ENCODE data around the gene DEFB129. TPM values are rescaled to one million over a fixed set of nuclear protein-coding genes. Genes with fewer than 3 reads are reported as not detected.

Gene DEFB129
- total RNA-seq, 4 donors from 2014 or later, result not detected

DNA sequence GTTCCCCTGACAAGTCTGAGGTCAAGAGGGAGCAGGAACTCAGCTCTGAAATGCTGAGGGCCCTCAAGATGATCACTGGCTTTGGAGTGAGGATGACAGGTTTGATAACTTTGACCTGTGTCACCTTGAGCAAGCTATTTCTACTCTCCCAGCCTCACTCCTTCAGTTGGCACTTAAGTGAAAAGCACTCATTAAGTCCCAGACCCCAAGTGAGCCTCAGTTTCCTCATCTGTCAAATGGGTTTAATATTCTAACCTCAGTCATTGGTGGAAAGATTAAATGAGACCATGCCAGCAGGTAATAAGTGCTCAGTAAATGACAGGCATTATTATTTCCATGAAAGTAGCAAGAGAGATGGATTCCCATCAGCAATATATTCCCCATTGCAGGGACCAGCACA is 44.5 kb downstream of the DEFB129 start:
- Histone ChIP-seq H3K4me3 (no peak overlapping the region), H3K27ac (no peak overlapping the region), H3K9me3 (no peaks in the 10 kb centered on the region), H3K4me1 (peaks cover 2 to 8% (median 3%) of the 10 kb centered on the region in 3 donors), H3K27me3 (peaks cover 0 to 3% (median 0%) of the 10 kb centered on the region in 4 donors), H3K36me3 (peaks cover 0 to 13% (median 0%) of the 10 kb centered on the region in 3 donors)
- DNase-seq, result no peak
- TF ChIP-seq, protein P1, sequence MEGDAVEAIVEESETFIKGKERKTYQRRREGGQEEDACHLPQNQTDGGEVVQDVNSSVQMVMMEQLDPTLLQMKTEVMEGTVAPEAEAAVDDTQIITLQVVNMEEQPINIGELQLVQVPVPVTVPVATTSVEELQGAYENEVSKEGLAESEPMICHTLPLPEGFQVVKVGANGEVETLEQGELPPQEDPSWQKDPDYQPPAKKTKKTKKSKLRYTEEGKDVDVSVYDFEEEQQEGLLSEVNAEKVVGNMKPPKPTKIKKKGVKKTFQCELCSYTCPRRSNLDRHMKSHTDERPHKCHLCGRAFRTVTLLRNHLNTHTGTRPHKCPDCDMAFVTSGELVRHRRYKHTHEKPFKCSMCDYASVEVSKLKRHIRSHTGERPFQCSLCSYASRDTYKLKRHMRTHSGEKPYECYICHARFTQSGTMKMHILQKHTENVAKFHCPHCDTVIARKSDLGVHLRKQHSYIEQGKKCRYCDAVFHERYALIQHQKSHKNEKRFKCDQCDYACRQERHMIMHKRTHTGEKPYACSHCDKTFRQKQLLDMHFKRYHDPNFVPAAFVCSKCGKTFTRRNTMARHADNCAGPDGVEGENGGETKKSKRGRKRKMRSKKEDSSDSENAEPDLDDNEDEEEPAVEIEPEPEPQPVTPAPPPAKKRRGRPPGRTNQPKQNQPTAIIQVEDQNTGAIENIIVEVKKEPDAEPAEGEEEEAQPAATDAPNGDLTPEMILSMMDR (IDR thresholded peaks at IDR 0.05), result no peak
- TF ChIP-seq POLR2A (IDR thresholded peaks at IDR 0.05), result no peak
- intact Hi-C loops (cut with DNase I), result no loop called here

DNA sequence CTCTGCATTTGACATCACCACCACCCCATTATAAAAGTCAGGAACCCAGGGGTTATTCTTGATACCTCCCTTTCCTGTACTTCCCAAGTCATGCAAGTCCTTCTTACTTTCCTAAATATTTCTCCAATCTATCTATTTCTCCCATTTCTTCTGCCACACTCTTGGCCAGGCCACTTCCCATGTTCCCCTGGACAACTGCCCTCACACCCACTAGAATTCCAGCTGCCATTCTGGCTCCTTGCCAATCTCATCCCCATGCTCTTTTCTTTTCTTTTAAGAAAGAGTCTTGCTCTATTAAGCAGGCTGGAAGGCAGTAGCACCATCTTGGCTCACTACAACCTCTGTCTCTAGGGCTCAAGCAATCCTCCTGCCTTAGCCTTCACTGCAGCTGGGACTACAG is 45.7 kb downstream of the DEFB129 start:
- TF ChIP-seq, protein P1 (IDR thresholded peaks at IDR 0.05), result no peak
- no peak for TF ChIP-seq POLR2A (IDR thresholded peaks at IDR 0.05)
- no peak overlapping the region for H3K27ac ChIP-seq
- no peak for DNase-seq
- H3K36me3 ChIP-seq, result peaks cover 0 to 25% (median 0%) of the 10 kb centered on the region in 3 donors
- intact Hi-C loops (cut with DNase I), result no loop called here
- no peaks in the 10 kb centered on the region for H3K9me3 ChIP-seq
- no peaks in the 10 kb centered on the region for H3K27me3 ChIP-seq
- H3K4me3 ChIP-seq, result no peak overlapping the region
- no peaks in the 10 kb centered on the region for H3K4me1 ChIP-seq

DNA sequence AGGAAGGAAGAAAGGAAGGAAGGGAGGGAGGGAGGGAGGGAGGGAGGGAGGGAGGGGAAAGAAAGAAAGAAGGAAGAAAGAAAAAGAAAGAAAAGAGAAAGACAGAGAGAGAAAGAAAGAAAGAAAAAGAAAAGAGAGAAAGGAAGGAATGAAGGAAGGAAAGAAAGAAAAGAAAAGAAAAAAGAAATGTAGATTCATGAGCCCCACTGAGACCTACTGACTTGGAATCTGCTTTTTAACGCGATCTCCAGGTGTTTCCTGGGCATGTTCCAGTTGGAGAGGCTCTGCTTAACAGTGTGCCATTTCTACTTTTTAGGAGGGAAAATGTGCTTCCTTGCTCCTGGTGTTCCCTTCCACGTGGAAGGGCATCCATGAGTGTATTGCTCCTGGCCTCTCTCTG is 46.8 kb downstream of the DEFB129 start:
- 66 to 67% methylated on average over 3 of the region's 3 CpGs for WGBS, 2 donors
- Histone ChIP-seq H3K36me3 (peaks cover 0 to 35% (median 0%) of the 10 kb centered on the region in 3 donors), H3K4me1 (no peaks in the 10 kb centered on the region), H3K27ac (no peak overlapping the region), H3K4me3 (no peak overlapping the region), H3K27me3 (no peaks in the 10 kb centered on the region), H3K9me3 (no peaks in the 10 kb centered on the region)
- TF ChIP-seq, protein P1 (IDR thresholded peaks at IDR 0.05), result no peak
- TF ChIP-seq POLR2A (IDR thresholded peaks at IDR 0.05), result no peak
- no peak for DNase-seq
- intact Hi-C loops (cut with DNase I), result no loop called here

DNA sequence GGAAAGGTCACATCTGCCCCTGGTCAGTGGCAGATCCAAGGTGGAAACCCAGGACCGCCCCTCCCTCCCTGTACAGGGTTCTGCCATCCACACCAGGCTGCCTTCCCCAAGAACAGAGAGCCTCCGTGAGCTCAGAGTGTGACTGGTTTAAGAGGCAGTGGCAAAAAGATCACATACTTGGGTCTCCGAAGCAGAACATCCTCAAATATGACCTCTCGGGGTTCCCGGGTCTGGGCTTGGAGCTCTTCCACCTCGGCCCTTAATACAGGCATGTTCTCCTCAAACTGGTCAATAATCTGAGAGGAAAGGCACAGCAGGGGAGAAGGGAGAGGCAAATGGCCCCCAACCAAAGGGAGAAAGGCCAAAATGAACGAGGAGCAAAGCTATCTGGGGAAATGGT is 48.7 kb downstream of the DEFB129 start:
- H3K4me1 ChIP-seq, result no peaks in the 10 kb centered on the region
- no peaks in the 10 kb centered on the region for H3K9me3 ChIP-seq
- intact Hi-C loops (cut with DNase I), result no loop called here
- WGBS, 2 donors, result 85 to 88% methylated on average over 6 to 7 of the region's 7 CpGs
- DNase-seq, result no peak
- TF ChIP-seq POLR2A (IDR thresholded peaks at IDR 0.05), result no peak
- TF ChIP-seq, protein P1 (IDR thresholded peaks at IDR 0.05), result no peak
- no peak overlapping the region for H3K27ac ChIP-seq
- H3K36me3 ChIP-seq, result peaks cover 0 to 41% (median 0%) of the 10 kb centered on the region in 3 donors
- no peak overlapping the region for H3K4me3 ChIP-seq
- no peaks in the 10 kb centered on the region for H3K27me3 ChIP-seq

DNA sequence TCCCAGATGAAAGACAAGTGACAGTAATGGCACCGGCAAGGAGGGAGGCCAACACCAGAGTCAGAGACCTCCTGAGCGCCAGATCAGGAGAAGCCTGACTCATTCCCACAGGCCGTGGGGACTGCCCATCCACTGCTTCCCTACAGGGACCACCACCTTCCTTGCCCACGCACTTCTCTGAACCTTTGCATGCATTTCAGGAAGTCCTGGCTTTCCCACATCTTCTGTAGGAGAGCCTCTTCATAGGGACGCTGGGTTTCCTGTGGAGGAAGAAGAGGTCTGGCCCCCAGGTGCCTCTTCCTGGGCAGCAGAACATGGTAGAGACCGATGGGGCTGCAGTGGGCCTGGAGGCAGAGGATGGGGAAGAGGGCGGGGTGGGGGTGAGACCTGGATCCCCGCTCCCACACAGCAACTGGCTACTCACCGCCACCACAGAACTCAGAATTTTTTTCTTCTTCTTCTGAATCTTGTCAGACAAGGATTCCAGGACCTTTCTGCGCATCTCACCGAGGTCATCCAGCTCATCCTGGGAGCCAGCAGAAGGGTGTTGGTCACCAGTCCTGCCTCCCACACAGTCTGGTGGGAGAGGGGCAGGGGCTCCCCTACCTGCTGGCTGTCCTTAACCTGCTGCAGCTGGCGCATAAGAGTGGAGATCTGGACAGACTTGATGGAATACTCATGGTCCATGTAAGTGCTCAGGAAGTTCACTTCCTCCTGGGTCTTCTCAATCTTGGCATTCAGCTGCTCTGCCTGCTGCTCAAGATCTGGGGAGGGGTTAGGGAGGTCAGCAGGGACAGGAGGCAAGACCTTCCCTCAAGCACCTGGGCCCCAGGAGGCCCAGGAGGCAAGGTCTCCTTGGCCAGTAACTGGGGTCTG is 49.8 kb downstream of the DEFB129 start:
- H3K27ac ChIP-seq, result no peak overlapping the region
- H3K27me3 ChIP-seq, result no peaks in the 10 kb centered on the region
- 94 to 96% methylated on average over 6 to 8 of the region's 12 CpGs for WGBS, 2 donors
- H3K36me3 ChIP-seq, result peaks cover 0 to 52% (median 0%) of the 10 kb centered on the region in 3 donors
- TF ChIP-seq POLR2A (IDR thresholded peaks at IDR 0.05), result no peak
- TF ChIP-seq, protein P1 (IDR thresholded peaks at IDR 0.05), result no peak
- intact Hi-C loops (cut with DNase I), result no loop called here
- H3K9me3 ChIP-seq, result no peaks in the 10 kb centered on the region
- H3K4me3 ChIP-seq, result no peak overlapping the region
- no peak for DNase-seq
- no peaks in the 10 kb centered on the region for H3K4me1 ChIP-seq

All from esophagus squamous epithelium (tissue), 5 donors.